Measurements from ENCODE around the gene RRP15. TPM values are rescaled to one million over a fixed set of nuclear protein-coding genes. Genes with fewer than 3 reads are reported as not detected.

The RRP15 gene
- total and polyA plus RNA-seq, 9 of the 15 experiments (the other 6 are each of a cell fraction or from before 2014, with no cell fraction given), result 9.5 to 58.1 (median 29.3) TPM

GRCh38 chr1:218284917-218285635, at the start of gene RRP15 (continued):
- no peak for TF ChIP-seq SNRNP70 (optimal IDR thresholded peaks at IDR 0.05; ENCODE audit: low read depth, low read length)
- peak; percentile 99 for TF ChIP-seq TAF1 (IDR thresholded peaks at IDR 0.05; ENCODE audit: control insufficient read depth, extremely low read depth, insufficient read depth, low read length, severe bottlenecking)
- no peak; the same call in 1 of the 2 replicates for TF ChIP-seq ZFX (CRISPR knock-in tag; IDR thresholded peaks at IDR 0.05)
- peak; percentile 89 for TF ChIP-seq RBFOX2 (IDR thresholded peaks at IDR 0.05; ENCODE audit: low read depth, low read length)
- TF ChIP-seq YBX1 (IDR thresholded peaks at IDR 0.05), result no peak
- TF ChIP-seq FOXK1 (CRISPR knock-in tag; IDR thresholded peaks at IDR 0.05; ENCODE audit: borderline replicate concordance), result 0 out of 2 replicates have a peak, but pooled peaks have one; percentile 69
- no peak; the same call in none of the 2 replicates for TF ChIP-seq HLTF (IDR thresholded peaks at IDR 0.05)
- TF ChIP-seq HDGF (IDR thresholded peaks at IDR 0.05), result no peak
- TF ChIP-seq CGGBP1 (CRISPR knock-in tag; IDR thresholded peaks at IDR 0.05), result peak; percentile 53; the same call in 1 of the 2 replicates
- TF ChIP-seq SMARCA5 (IDR thresholded peaks at IDR 0.05), result no peak
- TF ChIP-seq MTA1 (IDR thresholded peaks at IDR 0.05; ENCODE audit: borderline replicate concordance), result peak; percentile 78
- TF ChIP-seq TFAP4 (CRISPR knock-in tag; IDR thresholded peaks at IDR 0.05; ENCODE audit: borderline replicate concordance), result peak; percentile 86
- no peak for TF ChIP-seq ZNF717 (CRISPR knock-in tag; IDR thresholded peaks at IDR 0.05)
- TF ChIP-seq CBX5 (IDR thresholded peaks at IDR 0.05; ENCODE audit: borderline replicate concordance, low read depth), result no peak; the same call in 1 of the 2 replicates
- peak; percentile 88; the same call in 1 of the 2 replicates for TF ChIP-seq RNF2 (IDR thresholded peaks at IDR 0.05)
- no peak for TF ChIP-seq UBTF (IDR thresholded peaks at IDR 0.05; ENCODE audit: borderline replicate concordance in 1 of 2, low read depth in 2 of 2, low read length in 2 of 2)
- no peak for TF ChIP-seq THAP12 (CRISPR knock-in tag; IDR thresholded peaks at IDR 0.05)
- TF ChIP-seq ZSCAN29 (IDR thresholded peaks at IDR 0.05), result 0 out of 2 replicates have a peak, but pooled peaks have one; percentile 16
- no peak for TF ChIP-seq PTTG1 (tag; IDR thresholded peaks at IDR 0.05; ENCODE audit: low read depth)
- TF ChIP-seq ZNF134 (CRISPR knock-in tag; conservative IDR thresholded peaks at IDR 0.05), result 0 out of 2 replicates have a peak, but pooled peaks have one; percentile 6
- TF ChIP-seq ATF7 (IDR thresholded peaks at IDR 0.05), result peak; percentile 73
- no peak for TF ChIP-seq BRCA1 (IDR thresholded peaks at IDR 0.05)
- TF ChIP-seq BRCA1 (CRISPR knock-in tag; IDR thresholded peaks at IDR 0.05), result no peak

All from K562 (cell line).